WTC11 (cell line): ENCODE data around the gene NCLN. TPM values are rescaled to one million over a fixed set of nuclear protein-coding genes. Genes with fewer than 3 reads are reported as not detected.

Experiments
- ATAC-seq: fragments of 200-7000 bp; cut with Tn5 transposase; 2 replicates; pipeline ENCODE4 v1.10.0; 2021; ENCODE audit warnings: mild to moderate bottlenecking, moderate library complexity
- Bru-seq: library from RNA; stranded (reverse); fragments of 400-500 nt; gene quantifications from one replicate; lab custom pipeline; 2021; lab: Mats Ljungman, UMichigan
- CTCF ChIA-PET: fragments of 300-600 bp; sonication (Branson Sonifier 250); formaldehyde crosslinking; loops from one replicate; lab custom pipeline; 2021; ENCODE audit warnings: antibody characterized with exemption; lab: Charles Lee
- POLR2A ChIA-PET: fragments of 350-600 bp; sonication (Branson Sonifier 250); formaldehyde crosslinking; loops from one replicate; lab custom pipeline; 2021; ENCODE audit warnings: antibody characterized with exemption; lab: Charles Lee
- DNase-seq: peaks from one replicate; pipeline ENCODE4 v3.0.0; 2021; ENCODE audit warnings: low spot score
- H3K27ac Mint-ChIP-seq: 2 replicates; pipeline ENCODE4 v1.8.0; 2021; ENCODE audit warnings: mixed read lengths
- H3K27me3 Mint-ChIP-seq: 2 replicates; pipeline ENCODE4 v1.8.0; 2021; ENCODE audit warnings: low read depth, mild to moderate bottlenecking, moderate library complexity, mixed read lengths
- H3K36me3 Mint-ChIP-seq: 2 replicates; pipeline ENCODE4 v1.8.0; 2021; ENCODE audit warnings: mixed read lengths
- H3K4me1 Mint-ChIP-seq: 2 replicates; pipeline ENCODE4 v1.8.0; 2022; ENCODE audit warnings: mixed read lengths
- H3K4me3 Mint-ChIP-seq: 2 replicates; pipeline ENCODE4 v1.8.0; 2021; ENCODE audit warnings: mild to moderate bottlenecking, moderate library complexity, mixed read lengths
- H3K9me3 Mint-ChIP-seq: 2 replicates; pipeline ENCODE4 v1.8.0; 2021; ENCODE audit warnings: mixed read lengths
- CREB1 ChIP-seq: sonication (generic); formaldehyde crosslinking; IDR thresholded peaks from 2 replicates; pipeline ENCODE4 v1.8.0; 2023; ENCODE audit warnings: mild to moderate bottlenecking, missing genetic modification reagents
- CREM ChIP-seq: sonication (generic); formaldehyde crosslinking; IDR thresholded peaks from 2 replicates; pipeline ENCODE4 v1.8.1; 2022; ENCODE audit warnings: mild to moderate bottlenecking, missing genetic modification reagents, moderate library complexity
- E2F4 ChIP-seq: sonication (generic); formaldehyde crosslinking; IDR thresholded peaks from 2 replicates; pipeline ENCODE4 v1.8.1; 2022; ENCODE audit warnings: low read depth, mild to moderate bottlenecking, moderate library complexity, missing genetic modification reagents, borderline replicate concordance
- ELF4 ChIP-seq: sonication (generic); formaldehyde crosslinking; IDR thresholded peaks from 2 replicates; pipeline ENCODE4 v1.8.1; 2022; ENCODE audit warnings: low read depth, mild to moderate bottlenecking, moderate library complexity, missing genetic modification reagents
- ETV6 ChIP-seq: sonication (generic); formaldehyde crosslinking; IDR thresholded peaks from 2 replicates; pipeline ENCODE4 v1.8.1; 2022; ENCODE audit warnings: mild to moderate bottlenecking, missing genetic modification reagents
- FOXP1 ChIP-seq: sonication (generic); formaldehyde crosslinking; IDR thresholded peaks from 2 replicates; pipeline ENCODE4 v1.8.0; 2022; ENCODE audit warnings: missing genetic modification reagents, mild to moderate bottlenecking, moderate library complexity, borderline replicate concordance
- JUN ChIP-seq: sonication (generic); formaldehyde crosslinking; IDR thresholded peaks from 2 replicates; pipeline ENCODE4 v1.8.0; 2023; ENCODE audit warnings: mild to moderate bottlenecking, missing genetic modification reagents
- KAT7 ChIP-seq: sonication (generic); formaldehyde crosslinking; IDR thresholded peaks from 2 replicates; pipeline ENCODE4 v1.8.1; 2023; ENCODE audit warnings: missing genetic modification reagents, mild to moderate bottlenecking, borderline replicate concordance
- NR2C2 ChIP-seq: sonication (generic); formaldehyde crosslinking; IDR thresholded peaks from 2 replicates; pipeline ENCODE4 v1.8.0; 2022; ENCODE audit warnings: mild to moderate bottlenecking, missing genetic modification reagents
- RELA ChIP-seq: sonication (generic); formaldehyde crosslinking; IDR thresholded peaks from 2 replicates; pipeline ENCODE4 v1.8.1; 2022; ENCODE audit warnings: missing genetic modification reagents, mild to moderate bottlenecking, borderline replicate concordance
- SMAD3 ChIP-seq: sonication (generic); formaldehyde crosslinking; IDR thresholded peaks from 2 replicates; pipeline ENCODE4 v1.8.0; 2022; ENCODE audit warnings: missing genetic modification reagents, mild to moderate bottlenecking, borderline replicate concordance
- SP1 ChIP-seq: sonication (generic); formaldehyde crosslinking; conservative IDR thresholded peaks from 2 replicates; pipeline ENCODE4 v1.8.1; 2022; ENCODE audit warnings: missing genetic modification reagents
- ZNF317 ChIP-seq: sonication (generic); formaldehyde crosslinking; IDR thresholded peaks from 2 replicates; pipeline ENCODE4 v1.8.1; 2023; ENCODE audit warnings: low read depth, mild to moderate bottlenecking, moderate library complexity, missing genetic modification reagents, borderline replicate concordance
- long read RNA-seq, 3 experiments: library from RNA in 1 of 3; library from capped mRNA in 1 of 3; library from polyadenylated mRNA in 1 of 3; unstranded in 2 of 3; stranded (forward) in 1 of 3; transcript quantifications; one replicate each; pipeline ENCODE4 v2.0.0, GENCODE V29; 2021
- total RNA-seq: library from RNA; stranded (reverse); gene quantifications from 3 replicates; pipeline ENCODE4 v1.2.3, GENCODE V29; 2021
- TF ChIP-seq, protein P1 (sequence below): fragments of 250-450 bp; sonication (Bioruptor Pico); IDR thresholded peaks from 2 replicates; pipeline ENCODE4 v1.9.0; 2021; ENCODE audit warnings: mild to moderate bottlenecking, borderline replicate concordance
- TF ChIP-seq, protein P2 (sequence below): sonication (generic); formaldehyde crosslinking; IDR thresholded peaks from 2 replicates; pipeline ENCODE4 v1.8.1; 2023; ENCODE audit warnings: mild to moderate bottlenecking, missing genetic modification reagents, borderline replicate concordance
- TF ChIP-seq, protein P3 (sequence below): sonication (generic); formaldehyde crosslinking; IDR thresholded peaks from 2 replicates; pipeline ENCODE4 v1.8.1; 2023; ENCODE audit warnings: mild to moderate bottlenecking, moderate library complexity, missing genetic modification reagents

NCLN gene
- total RNA-seq (99.9 to 113 TPM (median 105 TPM) in 3 replicates), Bru-seq, nascent RNA (percentile 60 among the genes with signal in this experiment)
- long read RNA-seq, experiment 1, full-length matches to known transcripts: 272 of 596 reads
- long read RNA-seq, experiment 1, partial matches to known transcripts: 68 of 596 reads
- long read RNA-seq, experiment 1, other reads (novel, unspliced or antisense): 256 of 596 reads
- long read RNA-seq, experiment 2, full-length matches to known transcripts: 24 of 132 reads
- long read RNA-seq, experiment 2, partial matches to known transcripts: 58 of 132 reads
- long read RNA-seq, experiment 2, other reads (novel, unspliced or antisense): 50 of 132 reads
- long read RNA-seq, experiment 3, full-length matches to known transcripts: 1 of 20 reads
- long read RNA-seq, experiment 3, partial matches to known transcripts: 2 of 20 reads
- long read RNA-seq, experiment 3, other reads (novel, unspliced or antisense): 17 of 20 reads

DNA sequence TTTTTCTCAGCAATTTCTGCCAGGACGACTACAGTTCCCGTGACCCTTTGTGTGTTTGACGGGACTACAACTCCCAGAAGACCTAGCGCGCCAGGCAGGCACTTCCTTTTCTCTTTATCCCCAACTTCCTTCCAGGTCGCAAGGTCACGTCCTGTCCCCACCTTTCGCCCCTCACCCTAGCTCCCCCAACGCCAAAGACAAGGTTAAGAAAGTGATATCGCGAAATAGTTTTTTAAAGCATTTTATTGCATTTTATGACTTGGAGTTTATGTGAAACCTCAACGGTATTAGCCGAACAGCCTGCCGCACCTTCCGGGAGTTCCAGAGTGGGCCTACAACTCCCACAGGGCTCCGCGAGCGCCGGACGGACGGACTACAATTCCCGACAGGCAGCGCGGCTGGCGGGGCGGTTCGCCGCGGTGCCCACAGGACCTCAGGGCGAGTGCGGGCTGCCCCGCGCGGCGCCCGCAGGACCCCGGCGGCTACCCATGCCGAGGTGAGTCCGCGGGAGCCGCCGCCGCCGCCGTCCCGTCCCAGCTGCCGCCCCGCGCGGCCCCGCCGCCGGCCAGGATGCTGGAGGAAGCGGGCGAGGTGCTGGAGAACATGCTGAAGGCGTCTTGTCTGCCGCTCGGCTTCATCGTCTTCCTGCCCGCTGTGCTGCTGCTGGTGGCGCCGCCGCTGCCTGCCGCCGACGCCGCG lies at the start of gene NCLN:
Gene NCLN, plus strand, starts transcription at position 470 of the 699 bp plus-strand sequence. Its CDS starts 101 bp downstream, at position 571.
- POLR2A ChIA-PET: no interaction called here
- H3K27me3 Mint-ChIP-seq: no peaks in the 10 kb centered on the region
- DNase-seq: peak; percentile 93
- TF ChIP-seq, protein P1, sequence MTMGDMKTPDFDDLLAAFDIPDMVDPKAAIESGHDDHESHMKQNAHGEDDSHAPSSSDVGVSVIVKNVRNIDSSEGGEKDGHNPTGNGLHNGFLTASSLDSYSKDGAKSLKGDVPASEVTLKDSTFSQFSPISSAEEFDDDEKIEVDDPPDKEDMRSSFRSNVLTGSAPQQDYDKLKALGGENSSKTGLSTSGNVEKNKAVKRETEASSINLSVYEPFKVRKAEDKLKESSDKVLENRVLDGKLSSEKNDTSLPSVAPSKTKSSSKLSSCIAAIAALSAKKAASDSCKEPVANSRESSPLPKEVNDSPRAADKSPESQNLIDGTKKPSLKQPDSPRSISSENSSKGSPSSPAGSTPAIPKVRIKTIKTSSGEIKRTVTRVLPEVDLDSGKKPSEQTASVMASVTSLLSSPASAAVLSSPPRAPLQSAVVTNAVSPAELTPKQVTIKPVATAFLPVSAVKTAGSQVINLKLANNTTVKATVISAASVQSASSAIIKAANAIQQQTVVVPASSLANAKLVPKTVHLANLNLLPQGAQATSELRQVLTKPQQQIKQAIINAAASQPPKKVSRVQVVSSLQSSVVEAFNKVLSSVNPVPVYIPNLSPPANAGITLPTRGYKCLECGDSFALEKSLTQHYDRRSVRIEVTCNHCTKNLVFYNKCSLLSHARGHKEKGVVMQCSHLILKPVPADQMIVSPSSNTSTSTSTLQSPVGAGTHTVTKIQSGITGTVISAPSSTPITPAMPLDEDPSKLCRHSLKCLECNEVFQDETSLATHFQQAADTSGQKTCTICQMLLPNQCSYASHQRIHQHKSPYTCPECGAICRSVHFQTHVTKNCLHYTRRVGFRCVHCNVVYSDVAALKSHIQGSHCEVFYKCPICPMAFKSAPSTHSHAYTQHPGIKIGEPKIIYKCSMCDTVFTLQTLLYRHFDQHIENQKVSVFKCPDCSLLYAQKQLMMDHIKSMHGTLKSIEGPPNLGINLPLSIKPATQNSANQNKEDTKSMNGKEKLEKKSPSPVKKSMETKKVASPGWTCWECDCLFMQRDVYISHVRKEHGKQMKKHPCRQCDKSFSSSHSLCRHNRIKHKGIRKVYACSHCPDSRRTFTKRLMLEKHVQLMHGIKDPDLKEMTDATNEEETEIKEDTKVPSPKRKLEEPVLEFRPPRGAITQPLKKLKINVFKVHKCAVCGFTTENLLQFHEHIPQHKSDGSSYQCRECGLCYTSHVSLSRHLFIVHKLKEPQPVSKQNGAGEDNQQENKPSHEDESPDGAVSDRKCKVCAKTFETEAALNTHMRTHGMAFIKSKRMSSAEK (CRISPR knock-in tag): no peak
- peak; percentile 34; the same call in 1 of the 2 replicates for TF ChIP-seq ETV6
- no peak for TF ChIP-seq RELA (CRISPR knock-in tag)
- peak; percentile 23; the same call in 1 of the 2 replicates for TF ChIP-seq E2F4 (CRISPR knock-in tag)
- TF ChIP-seq NR2C2 (CRISPR knock-in tag): peak; percentile 56; the same call in 1 of the 2 replicates
- TF ChIP-seq ELF4: no peak
- TF ChIP-seq CREM (CRISPR knock-in tag): 0 out of 2 replicates have a peak, but pooled peaks have one; percentile 57
- TF ChIP-seq ZNF317 (CRISPR knock-in tag): no peak
- TF ChIP-seq FOXP1 (CRISPR knock-in tag): peak; percentile 80
- TF ChIP-seq KAT7 (CRISPR knock-in tag): peak; percentile 89; the same call in 1 of the 2 replicates
- TF ChIP-seq SMAD3: 0 out of 2 replicates have a peak, but pooled peaks have one; percentile 23
- TF ChIP-seq SP1 (CRISPR knock-in tag): peak; percentile 85
- TF ChIP-seq, all 79 proteins: peak for 8
- Mint-ChIP-seq H3K4me1 (peaks cover 20% of the 10 kb centered on the region), H3K27ac (peak within 1 kb of the TSS; percentile 98), H3K9me3 (no peaks in the 10 kb centered on the region), H3K36me3 (0 out of 2 replicates have a peak, but pooled peaks cover 2% of the 10 kb centered on the region), H3K4me3 (peak within 1 kb of the TSS; percentile 96)
- CTCF ChIA-PET: interaction anchor here (0.5 to 2.3 kb wide), 2 partner anchors 57 to 317 kb away, joined by 4 to 7 read pairs; no protein-coding TSS in a partner anchor
- peak; percentile 89 for ATAC-seq

DNA sequence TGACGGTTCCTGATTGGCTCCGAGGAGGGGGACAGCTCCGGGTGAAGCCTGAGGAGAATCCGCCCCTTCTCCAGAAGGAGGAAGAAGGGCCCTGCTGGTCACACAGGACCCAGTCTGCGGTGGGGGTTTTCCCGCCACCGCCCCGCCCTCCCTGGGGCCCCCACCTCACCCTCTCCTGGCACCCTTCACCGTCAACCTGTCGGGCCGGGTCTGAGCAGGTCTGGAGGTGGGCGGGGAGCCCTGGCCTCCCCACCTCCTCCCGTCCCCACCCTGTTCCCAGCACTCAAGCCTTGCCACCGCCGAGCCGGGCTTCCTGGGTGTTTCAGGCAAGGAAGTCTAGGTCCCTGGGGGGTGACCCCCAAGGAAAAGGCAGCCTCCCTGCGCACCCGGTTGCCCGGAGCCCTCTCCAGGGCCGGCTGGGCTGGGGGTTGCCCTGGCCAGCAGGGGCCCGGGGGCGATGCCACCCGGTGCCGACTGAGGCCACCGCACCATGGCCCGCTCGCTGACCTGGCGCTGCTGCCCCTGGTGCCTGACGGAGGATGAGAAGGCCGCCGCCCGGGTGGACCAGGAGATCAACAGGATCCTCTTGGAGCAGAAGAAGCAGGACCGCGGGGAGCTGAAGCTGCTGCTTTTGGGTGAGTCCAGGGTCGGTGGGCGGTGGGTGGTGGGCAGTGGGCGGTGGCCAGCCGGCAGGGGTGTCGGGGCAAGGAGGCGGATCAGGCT lies 49.6 kb upstream of the NCLN start, which contains the start of gene GNA15:
Gene GNA15, plus strand, starts transcription at position 73 of the 723 bp plus-strand sequence. Its CDS starts 418 bp downstream, at position 491.
- Mint-ChIP-seq H3K4me1 (peaks cover 9% of the 10 kb centered on the region), H3K27me3 (no peaks in the 10 kb centered on the region; the same call in 1 of the 2 replicates), H3K9me3 (no peaks in the 10 kb centered on the region), H3K27ac (no peak within 1 kb of the TSS), H3K4me3 (no peak within 1 kb of the TSS), H3K36me3 (no peaks in the 10 kb centered on the region)
- no peak for ATAC-seq
- POLR2A ChIA-PET: no interaction called here
- no peak for DNase-seq
- CTCF ChIA-PET: interaction anchor here (0.6 to 3.2 kb wide), 7 partner anchors 7 to 113 kb away, joined by 3 to 21 read pairs (median 3); no protein-coding TSS in a partner anchor
- TF ChIP-seq CREB1 (CRISPR knock-in tag): no peak
- TF ChIP-seq JUN (CRISPR knock-in tag): no peak
- no peak for TF ChIP-seq FOXP1 (CRISPR knock-in tag)
- TF ChIP-seq, protein P2, sequence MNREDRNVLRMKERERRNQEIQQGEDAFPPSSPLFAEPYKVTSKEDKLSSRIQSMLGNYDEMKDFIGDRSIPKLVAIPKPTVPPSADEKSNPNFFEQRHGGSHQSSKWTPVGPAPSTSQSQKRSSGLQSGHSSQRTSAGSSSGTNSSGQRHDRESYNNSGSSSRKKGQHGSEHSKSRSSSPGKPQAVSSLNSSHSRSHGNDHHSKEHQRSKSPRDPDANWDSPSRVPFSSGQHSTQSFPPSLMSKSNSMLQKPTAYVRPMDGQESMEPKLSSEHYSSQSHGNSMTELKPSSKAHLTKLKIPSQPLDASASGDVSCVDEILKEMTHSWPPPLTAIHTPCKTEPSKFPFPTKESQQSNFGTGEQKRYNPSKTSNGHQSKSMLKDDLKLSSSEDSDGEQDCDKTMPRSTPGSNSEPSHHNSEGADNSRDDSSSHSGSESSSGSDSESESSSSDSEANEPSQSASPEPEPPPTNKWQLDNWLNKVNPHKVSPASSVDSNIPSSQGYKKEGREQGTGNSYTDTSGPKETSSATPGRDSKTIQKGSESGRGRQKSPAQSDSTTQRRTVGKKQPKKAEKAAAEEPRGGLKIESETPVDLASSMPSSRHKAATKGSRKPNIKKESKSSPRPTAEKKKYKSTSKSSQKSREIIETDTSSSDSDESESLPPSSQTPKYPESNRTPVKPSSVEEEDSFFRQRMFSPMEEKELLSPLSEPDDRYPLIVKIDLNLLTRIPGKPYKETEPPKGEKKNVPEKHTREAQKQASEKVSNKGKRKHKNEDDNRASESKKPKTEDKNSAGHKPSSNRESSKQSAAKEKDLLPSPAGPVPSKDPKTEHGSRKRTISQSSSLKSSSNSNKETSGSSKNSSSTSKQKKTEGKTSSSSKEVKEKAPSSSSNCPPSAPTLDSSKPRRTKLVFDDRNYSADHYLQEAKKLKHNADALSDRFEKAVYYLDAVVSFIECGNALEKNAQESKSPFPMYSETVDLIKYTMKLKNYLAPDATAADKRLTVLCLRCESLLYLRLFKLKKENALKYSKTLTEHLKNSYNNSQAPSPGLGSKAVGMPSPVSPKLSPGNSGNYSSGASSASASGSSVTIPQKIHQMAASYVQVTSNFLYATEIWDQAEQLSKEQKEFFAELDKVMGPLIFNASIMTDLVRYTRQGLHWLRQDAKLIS: no peak
- TF ChIP-seq, protein P3, sequence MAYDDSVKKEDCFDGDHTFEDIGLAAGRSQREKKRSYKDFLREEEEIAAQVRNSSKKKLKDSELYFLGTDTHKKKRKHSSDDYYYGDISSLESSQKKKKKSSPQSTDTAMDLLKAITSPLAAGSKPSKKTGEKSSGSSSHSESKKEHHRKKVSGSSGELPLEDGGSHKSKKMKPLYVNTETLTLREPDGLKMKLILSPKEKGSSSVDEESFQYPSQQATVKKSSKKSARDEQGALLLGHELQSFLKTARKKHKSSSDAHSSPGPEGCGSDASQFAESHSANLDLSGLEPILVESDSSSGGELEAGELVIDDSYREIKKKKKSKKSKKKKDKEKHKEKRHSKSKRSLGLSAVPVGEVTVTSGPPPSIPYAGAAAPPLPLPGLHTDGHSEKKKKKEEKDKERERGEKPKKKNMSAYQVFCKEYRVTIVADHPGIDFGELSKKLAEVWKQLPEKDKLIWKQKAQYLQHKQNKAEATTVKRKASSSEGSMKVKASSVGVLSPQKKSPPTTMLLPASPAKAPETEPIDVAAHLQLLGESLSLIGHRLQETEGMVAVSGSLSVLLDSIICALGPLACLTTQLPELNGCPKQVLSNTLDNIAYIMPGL (CRISPR knock-in tag): no peak
